SK-N-SH (cell line): ENCODE data around the gene BNIP3. TPM values are rescaled to one million over a fixed set of nuclear protein-coding genes. Genes with fewer than 3 reads are reported as not detected.
A peak's percentile ranks its signal among the peaks of the same experiment; 100 is the strongest.

Source experiments
- CTCF ChIA-PET: fragments of 300-600, 350-600 bp; formaldehyde crosslinking; extraction: SDS; loops from one replicate; lab custom pipeline; 2021; lab: Yijun Ruan, JAX
- POLR2A ChIA-PET: fragments of 350-600 bp; sonication (Branson Sonifier 250); formaldehyde crosslinking; extraction: SDS; loops from one replicate; lab custom pipeline; 2020; ENCODE audit warnings: antibody characterized with exemption, inconsistent platforms; lab: Yijun Ruan, JAX
- DNase-seq: peaks from one replicate; pipeline ENCODE4 v3.0.0; 2012
- H2AFZ ChIP-seq: fragments of 200-600 bp; sonication (generic); 2 replicates; pipeline ENCODE4 v1.8.1; 2016; ENCODE audit warnings: antibody characterized with exemption, mild to moderate bottlenecking, low read depth
- H3F3A ChIP-seq: fragments of 200-600 bp; sonication (generic); replicated peaks from 2 replicates; pipeline ENCODE3; 2016; ENCODE audit warnings: antibody characterized with exemption, mild to moderate bottlenecking; ENCODE audit not compliant: insufficient read depth
- H3K27ac ChIP-seq, 2 experiments: fragments of 200-500 bp in 1 of 2; fragments of 200-600 bp in 1 of 2; sonication (Bioruptor generic) in 1 of 2; sonication (generic), shearing (Covaris generic) in 1 of 2; 2 replicates each; pipeline versions ENCODE4 v1.5.1 to v1.6.1; 2014 to 2016; ENCODE audit warnings: low read depth in 2 of 2, inconsistent platforms in 1 of 2, low read length in 1 of 2, mild to moderate bottlenecking in 1 of 2, mixed read lengths in 1 of 2
- H3K27me3 ChIP-seq: fragments of 200-600 bp; sonication (generic), shearing (Covaris generic); 2 replicates; pipeline ENCODE4 v1.6.1; 2016; ENCODE audit warnings: mixed run types; ENCODE audit not compliant: insufficient read depth
- H3K36me3 ChIP-seq, 2 experiments: fragments of 200-500 bp in 1 of 2; fragments of 200-600 bp in 1 of 2; sonication (Bioruptor generic) in 1 of 2; sonication (generic) in 1 of 2; replicated peaks in 1 of 2; 2 replicates each; pipeline versions ENCODE3 to v1.5.1; 2014 to 2016; ENCODE audit warnings: low read length in 1 of 2, mild to moderate bottlenecking in 1 of 2; ENCODE audit not compliant: insufficient read depth in 2 of 2, control insufficient read depth in 1 of 2
- H3K4me1 ChIP-seq, 2 experiments: fragments of 200-500 bp in 1 of 2; fragments of 200-600 bp in 1 of 2; sonication (Bioruptor generic) in 1 of 2; sonication (generic), shearing (Covaris generic) in 1 of 2; 2 replicates each; pipeline versions ENCODE4 v1.5.1 to v1.6.1; 2014 to 2016; ENCODE audit warnings: low read depth in 1 of 2, low read length in 1 of 2, mixed run types in 1 of 2; ENCODE audit not compliant: insufficient read depth in 2 of 2, control insufficient read depth in 1 of 2
- H3K4me2 ChIP-seq: fragments of 200-600 bp; sonication (generic), shearing (Covaris generic); 2 replicates; pipeline ENCODE4 v1.6.1; 2017; ENCODE audit warnings: mixed run types
- H3K4me3 ChIP-seq, 2 experiments: fragments of 200-500 bp in 1 of 2; fragments of 200-600 bp in 1 of 2; sonication (Bioruptor generic) in 1 of 2; sonication (generic), shearing (Covaris generic) in 1 of 2; 2 replicates each; pipeline versions ENCODE4 v1.5.1 to v1.8.1; 2014 to 2016; ENCODE audit warnings: low read depth in 2 of 2, inconsistent platforms in 1 of 2, low read length in 1 of 2, mild to moderate bottlenecking in 1 of 2, mixed read lengths in 1 of 2, moderate library complexity in 1 of 2
- H3K79me2 ChIP-seq: fragments of 200-600 bp; sonication (generic); 2 replicates; pipeline ENCODE4 v1.8.1; 2017; ENCODE audit warnings: mild to moderate bottlenecking; ENCODE audit not compliant: insufficient read depth
- H3K9ac ChIP-seq: fragments of 200-600 bp; sonication (generic); 2 replicates; pipeline ENCODE4 v1.6.1; 2017; ENCODE audit warnings: mixed run types
- H3K9me2 ChIP-seq: fragments of 200-600 bp; sonication (generic); 2 replicates; pipeline ENCODE4 v1.6.1; 2017; ENCODE audit warnings: mixed run types
- H3K9me3 ChIP-seq: fragments of 200-600 bp; sonication (generic); 2 replicates; pipeline ENCODE4 v1.6.1; 2017; ENCODE audit warnings: mixed run types, mild to moderate bottlenecking, moderate library complexity
- H4K20me1 ChIP-seq: fragments of 200-600 bp; sonication (generic); 2 replicates; pipeline ENCODE4 v1.6.1; 2017; ENCODE audit warnings: mild to moderate bottlenecking, mixed run types; ENCODE audit not compliant: insufficient read depth
- CHD2 ChIP-seq: fragments of 150-350 bp; IDR thresholded peaks from 2 replicates; pipeline ENCODE4 v1.6.1; 2018; ENCODE audit warnings: low read length; ENCODE audit not compliant: partially characterized antibody
- ELF1 ChIP-seq: IDR thresholded peaks from 2 replicates; pipeline ENCODE4 v1.4.0; 2012
- EZH2phosphoT487 ChIP-seq: fragments of 200-600 bp; sonication (generic); IDR thresholded peaks from 2 replicates; pipeline ENCODE4 v1.6.1; 2017; ENCODE audit warnings: low read depth, mixed run types, mild to moderate bottlenecking, antibody characterized with exemption, moderate library complexity, borderline replicate concordance
- FOXJ3 ChIP-seq: sonication (generic); formaldehyde crosslinking; IDR thresholded peaks from 2 replicates; pipeline ENCODE4 v1.5.1; 2020; ENCODE audit warnings: mild to moderate bottlenecking, missing genetic modification reagents
- FOXM1 ChIP-seq: IDR thresholded peaks from 2 replicates; pipeline ENCODE4 v1.4.0; 2012; ENCODE audit warnings: low read depth, mild to moderate bottlenecking
- GABPA ChIP-seq: IDR thresholded peaks from 2 replicates; pipeline ENCODE4 v1.4.0; 2012; ENCODE audit warnings: low read depth, mild to moderate bottlenecking
- GATA2 ChIP-seq: sonication (generic); formaldehyde crosslinking; IDR thresholded peaks from 2 replicates; pipeline ENCODE4 v1.5.0; 2020; ENCODE audit warnings: mild to moderate bottlenecking, missing genetic modification reagents
- MEF2A ChIP-seq: IDR thresholded peaks from 2 replicates; pipeline ENCODE4 v1.4.0; 2012; ENCODE audit warnings: low read depth, borderline replicate concordance
- MXI1 ChIP-seq: IDR thresholded peaks from 2 replicates; pipeline ENCODE4 v1.6.1; 2012; ENCODE audit warnings: mild to moderate bottlenecking, low read depth, low read length, improper control_type of control experiment
- NFIC ChIP-seq: IDR thresholded peaks from 2 replicates; pipeline ENCODE4 v1.4.0; 2012; ENCODE audit warnings: borderline replicate concordance
- NRF1 ChIP-seq: IDR thresholded peaks from 2 replicates; pipeline ENCODE4 v1.6.1; 2012; ENCODE audit warnings: low read depth, mild to moderate bottlenecking, low read length
- POLR2AphosphoS5 ChIP-seq: IDR thresholded peaks from 2 replicates; pipeline ENCODE4 v1.6.1; 2012; ENCODE audit warnings: low read depth, low read length
- RAD21 ChIP-seq: IDR thresholded peaks from 2 replicates; pipeline ENCODE4 v1.6.1; 2012; ENCODE audit warnings: mild to moderate bottlenecking, low read length
- RXRA ChIP-seq: IDR thresholded peaks from 2 replicates; pipeline ENCODE4 v1.4.0; 2012; ENCODE audit warnings: low read depth, mild to moderate bottlenecking, borderline replicate concordance
- TCF12 ChIP-seq: IDR thresholded peaks from 2 replicates; pipeline ENCODE4 v1.4.0; 2012
- YY1 ChIP-seq: IDR thresholded peaks from 2 replicates; pipeline ENCODE4 v1.4.0; 2012; ENCODE audit warnings: low read depth, mild to moderate bottlenecking
- WGBS: methylation state at CpG from one replicate; pipeline ENCODE4 v1.1.6; 2017; ENCODE audit warnings: low lambda C conversion rate; 5-methylcytosine and 5-hydroxymethylcytosine counted together
- polyA plus RNA-seq, 3 experiments: library from polyadenylated mRNA; depleted of rRNA; stranded (reverse); fragments of >200 nt; gene quantifications; 2 replicates each; pipeline ENCODE4 v1.2.3, GENCODE V29; 2012
- TF ChIP-seq, protein P1 (sequence below): IDR thresholded peaks from 2 replicates; pipeline ENCODE4 v1.4.0; 2012; ENCODE audit warnings: low read depth
- TF ChIP-seq, protein P2 (sequence below): fragments of 150-350 bp; IDR thresholded peaks from 2 replicates; pipeline ENCODE4 v1.6.1; 2017; ENCODE audit warnings: antibody characterized with exemption, low read length, low read depth, borderline replicate concordance
- TF ChIP-seq, protein P3 (sequence below): fragments of 150-350 bp; IDR thresholded peaks from 2 replicates; pipeline ENCODE4 v1.6.1; 2016; ENCODE audit warnings: mild to moderate bottlenecking, low read depth, low read length
- TF ChIP-seq, protein P4 (sequence below): IDR thresholded peaks from 2 replicates; pipeline ENCODE4 v1.4.0; 2012; ENCODE audit warnings: low read depth, borderline replicate concordance

The BNIP3 gene
- polyA plus RNA-seq, 1 of the 3 experiments (the other 2 are of a cell fraction), result 40.3 TPM

DNA sequence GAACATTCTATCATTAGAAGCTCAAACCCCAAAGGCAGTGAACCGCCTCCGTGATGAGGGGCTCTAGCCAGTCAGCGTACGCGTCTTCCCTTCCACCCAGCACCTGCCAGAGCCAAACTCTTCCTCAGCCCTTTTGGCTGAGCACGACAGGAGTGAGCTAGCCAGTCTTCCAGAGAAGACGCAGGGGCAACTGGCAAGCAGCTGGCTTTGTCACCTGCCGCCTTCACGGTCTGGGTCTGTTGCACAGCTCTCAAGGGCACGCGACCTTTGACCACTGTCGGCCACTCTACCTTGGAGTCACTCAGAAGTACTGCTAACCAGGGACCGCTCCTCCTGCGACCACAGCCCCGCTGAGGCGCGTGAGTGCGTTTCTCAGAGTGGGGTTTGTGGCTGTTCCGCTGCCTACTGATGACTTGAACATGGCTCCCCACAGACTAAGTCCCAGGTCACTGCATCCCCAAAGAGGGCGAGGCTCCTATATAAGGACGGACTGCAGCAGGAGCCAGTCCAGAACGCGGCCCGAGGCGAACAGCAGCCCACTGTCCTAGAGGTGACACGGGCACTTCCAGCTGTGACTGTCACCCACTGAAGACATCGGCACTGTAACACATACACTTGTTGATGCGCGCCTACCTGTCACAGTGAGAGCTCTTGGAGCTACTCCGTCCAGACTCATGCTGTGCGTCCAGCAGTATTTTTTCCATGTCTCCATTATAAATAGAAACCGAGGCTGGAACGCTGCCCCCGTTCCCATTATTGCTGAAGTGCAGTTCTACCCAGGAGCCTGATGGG lies 8.4 kb downstream of the BNIP3 start:
- H3K36me3 ChIP-seq, result peaks cover 11 to 40% of the 10 kb centered on the region in 2 experiments
- CTCF ChIA-PET, result interaction anchor here (1.0 to 1.1 kb wide), 2 partner anchors 29 to 77 kb away, joined by 3 to 4 read pairs; no protein-coding TSS in a partner anchor
- no peaks in the 10 kb centered on the region for H3F3A ChIP-seq
- no peak for DNase-seq
- no peak overlapping the region for H2AFZ ChIP-seq
- POLR2A ChIA-PET, result interaction anchor here (1.4 to 3.1 kb wide), 2 partner anchors 8 to 11 kb away, joined by 5 to 12 read pairs; partner anchors contain the start of gene BNIP3
- H3K4me1 ChIP-seq, result peaks cover 2 to 22% of the 10 kb centered on the region in 2 experiments; a peak in 2 of 4 replicates
- no peak overlapping the region for H3K4me3 ChIP-seq
- no peak overlapping the region for H3K9ac ChIP-seq
- 97% methylated on average over 31 of the region's 34 CpGs for WGBS
- H4K20me1 ChIP-seq, result peaks cover 65% of the 10 kb centered on the region
- H3K79me2 ChIP-seq, result peaks cover 81% of the 10 kb centered on the region
- H3K4me2 ChIP-seq, result no peak overlapping the region
- TF ChIP-seq FOXM1 (no peak), NRF1 (no peak), RXRA (no peak), EZH2phosphoT487 (no peak), POLR2AphosphoS5 (no peak), ELF1 (no peak), YY1 (no peak), RAD21 (no peak)
- TF ChIP-seq, protein P1, sequence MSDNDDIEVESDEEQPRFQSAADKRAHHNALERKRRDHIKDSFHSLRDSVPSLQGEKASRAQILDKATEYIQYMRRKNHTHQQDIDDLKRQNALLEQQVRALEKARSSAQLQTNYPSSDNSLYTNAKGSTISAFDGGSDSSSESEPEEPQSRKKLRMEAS, result no peak
- TF ChIP-seq, protein P2, sequence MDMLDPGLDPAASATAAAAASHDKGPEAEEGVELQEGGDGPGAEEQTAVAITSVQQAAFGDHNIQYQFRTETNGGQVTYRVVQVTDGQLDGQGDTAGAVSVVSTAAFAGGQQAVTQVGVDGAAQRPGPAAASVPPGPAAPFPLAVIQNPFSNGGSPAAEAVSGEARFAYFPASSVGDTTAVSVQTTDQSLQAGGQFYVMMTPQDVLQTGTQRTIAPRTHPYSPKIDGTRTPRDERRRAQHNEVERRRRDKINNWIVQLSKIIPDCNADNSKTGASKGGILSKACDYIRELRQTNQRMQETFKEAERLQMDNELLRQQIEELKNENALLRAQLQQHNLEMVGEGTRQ, result no peak
- TF ChIP-seq, protein P3, sequence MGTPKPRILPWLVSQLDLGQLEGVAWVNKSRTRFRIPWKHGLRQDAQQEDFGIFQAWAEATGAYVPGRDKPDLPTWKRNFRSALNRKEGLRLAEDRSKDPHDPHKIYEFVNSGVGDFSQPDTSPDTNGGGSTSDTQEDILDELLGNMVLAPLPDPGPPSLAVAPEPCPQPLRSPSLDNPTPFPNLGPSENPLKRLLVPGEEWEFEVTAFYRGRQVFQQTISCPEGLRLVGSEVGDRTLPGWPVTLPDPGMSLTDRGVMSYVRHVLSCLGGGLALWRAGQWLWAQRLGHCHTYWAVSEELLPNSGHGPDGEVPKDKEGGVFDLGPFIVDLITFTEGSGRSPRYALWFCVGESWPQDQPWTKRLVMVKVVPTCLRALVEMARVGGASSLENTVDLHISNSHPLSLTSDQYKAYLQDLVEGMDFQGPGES, result no peak
- TF ChIP-seq, all 33 proteins: peak for 0
- H3K9me3 ChIP-seq, result no peaks in the 10 kb centered on the region
- H3K27ac ChIP-seq, result peak overlapping the region in 1 of 2 experiments; percentile 39; a peak in 2 of 4 replicates
- H3K9me2 ChIP-seq, result no peaks in the 10 kb centered on the region
- no peaks in the 10 kb centered on the region for H3K27me3 ChIP-seq

DNA sequence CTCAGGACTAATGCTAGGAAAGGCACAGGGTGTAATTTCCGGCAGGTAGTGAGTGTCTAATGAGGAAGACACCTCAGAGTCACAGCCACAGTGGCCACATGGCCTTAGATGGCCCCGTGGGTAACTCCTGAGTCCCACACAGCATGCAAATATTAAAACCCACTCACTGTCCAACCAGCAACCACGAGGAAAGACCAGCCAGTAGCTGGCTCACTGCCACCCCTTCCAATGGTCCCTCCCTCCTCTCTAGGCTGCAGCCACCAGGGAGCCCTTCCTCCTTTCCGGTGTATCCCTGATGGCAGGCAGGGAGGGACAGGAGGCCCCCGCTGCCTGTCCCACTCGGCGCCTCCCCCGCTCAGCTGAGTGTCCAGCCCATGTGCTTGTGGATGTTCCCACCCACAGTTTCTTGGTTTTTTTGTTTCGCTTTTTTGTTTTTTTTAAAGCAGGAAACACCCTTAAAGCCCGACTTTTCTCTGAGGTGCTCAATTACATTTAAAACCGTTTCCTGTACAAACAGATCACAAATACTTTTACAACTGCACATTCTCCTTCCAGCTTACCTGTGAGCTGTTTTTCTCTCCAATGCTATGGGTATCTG lies 9.2 kb downstream of the BNIP3 start:
- Histone ChIP-seq H3K9me2 (no peaks in the 10 kb centered on the region), H3K4me2 (no peak overlapping the region), H3K36me3 (peaks cover 16 to 43% of the 10 kb centered on the region in 2 experiments), H3K27ac (peak overlapping the region in 1 of 2 experiments; percentile 39; a peak in 2 of 4 replicates), H2AFZ (no peak overlapping the region), H3K4me1 (peaks cover 0 to 20% of the 10 kb centered on the region in 2 experiments; a peak in 2 of 4 replicates), H3K79me2 (peaks cover 73% of the 10 kb centered on the region), H3K9me3 (no peaks in the 10 kb centered on the region), H4K20me1 (peaks cover 57% of the 10 kb centered on the region), H3K4me3 (no peak overlapping the region), H3K27me3 (no peaks in the 10 kb centered on the region), H3F3A (no peaks in the 10 kb centered on the region), H3K9ac (no peak overlapping the region)
- peak; percentile 77 for DNase-seq
- ChIA-PET CTCF (interaction anchor here (1.1 kb wide), 1 partner anchor 51 kb away, joined by 4 read pairs; no protein-coding TSS in a partner anchor), POLR2A (interaction anchor here (1.4 to 3.1 kb wide), 2 partner anchors 9 to 10 kb away, joined by 5 to 12 read pairs; partner anchors contain the start of gene BNIP3)
- 56% methylated on average over 11 of the region's 11 CpGs for WGBS
- TF ChIP-seq GATA2 (CRISPR knock-in tag) (no peak), RAD21 (no peak), ELF1 (no peak), FOXJ3 (CRISPR knock-in tag) (no peak), MXI1 (peak; percentile 54), NFIC (peak; percentile 27; the same call in 1 of the 2 replicates), CHD2 (no peak), TCF12 (no peak), MEF2A (no peak), YY1 (no peak), GABPA (no peak)
- TF ChIP-seq, protein P4, sequence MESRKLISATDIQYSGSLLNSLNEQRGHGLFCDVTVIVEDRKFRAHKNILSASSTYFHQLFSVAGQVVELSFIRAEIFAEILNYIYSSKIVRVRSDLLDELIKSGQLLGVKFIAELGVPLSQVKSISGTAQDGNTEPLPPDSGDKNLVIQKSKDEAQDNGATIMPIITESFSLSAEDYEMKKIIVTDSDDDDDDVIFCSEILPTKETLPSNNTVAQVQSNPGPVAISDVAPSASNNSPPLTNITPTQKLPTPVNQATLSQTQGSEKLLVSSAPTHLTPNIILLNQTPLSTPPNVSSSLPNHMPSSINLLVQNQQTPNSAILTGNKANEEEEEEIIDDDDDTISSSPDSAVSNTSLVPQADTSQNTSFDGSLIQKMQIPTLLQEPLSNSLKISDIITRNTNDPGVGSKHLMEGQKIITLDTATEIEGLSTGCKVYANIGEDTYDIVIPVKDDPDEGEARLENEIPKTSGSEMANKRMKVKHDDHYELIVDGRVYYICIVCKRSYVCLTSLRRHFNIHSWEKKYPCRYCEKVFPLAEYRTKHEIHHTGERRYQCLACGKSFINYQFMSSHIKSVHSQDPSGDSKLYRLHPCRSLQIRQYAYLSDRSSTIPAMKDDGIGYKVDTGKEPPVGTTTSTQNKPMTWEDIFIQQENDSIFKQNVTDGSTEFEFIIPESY, result no peak
- TF ChIP-seq, protein P2, result no peak
